ENCODE measurements around the gene PHLPP1.

DNA sequence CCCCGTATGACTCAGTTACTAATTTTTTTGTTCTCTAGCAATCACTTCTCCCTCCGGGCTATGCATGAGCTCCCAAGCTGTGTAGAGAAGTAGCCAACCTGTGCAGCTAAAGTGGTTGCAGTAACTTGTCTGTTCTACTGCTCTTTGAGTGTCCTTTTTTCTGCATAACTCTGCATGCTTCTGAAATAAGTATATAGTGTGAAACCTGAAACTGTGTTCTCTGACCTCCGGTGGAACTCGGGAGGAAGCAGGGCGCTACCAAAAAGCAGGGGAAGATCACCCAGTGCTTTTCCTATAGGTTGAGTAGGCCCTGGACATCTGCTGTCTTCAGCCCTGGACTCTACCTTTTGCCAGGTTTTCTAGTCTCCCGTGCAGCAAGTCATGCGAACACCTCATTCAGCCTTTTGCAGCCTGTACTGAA, 47.8 kb downstream of the PHLPP1 start:
- TF ChIP-seq STAG1 (CRISPR knock-in tag; IDR thresholded peaks at IDR 0.05) (no peak), PAX8 (CRISPR knock-in tag; IDR thresholded peaks at IDR 0.05; ENCODE audit: borderline replicate concordance) (no peak), FOXK2 (IDR thresholded peaks at IDR 0.05) (no peak), JUN (CRISPR knock-in tag; IDR thresholded peaks at IDR 0.05) (no peak), CHD2 (IDR thresholded peaks at IDR 0.05; ENCODE audit: low read depth, low read length) (no peak), ZNF563 (CRISPR knock-in tag; IDR thresholded peaks at IDR 0.05) (no peak), SRY (CRISPR knock-in tag; IDR thresholded peaks at IDR 0.05) (no peak), ZNF331 (CRISPR knock-in tag; IDR thresholded peaks at IDR 0.05) (no peak), WIZ (CRISPR knock-in tag; IDR thresholded peaks at IDR 0.05) (no peak), ZNF883 (CRISPR knock-in tag; IDR thresholded peaks at IDR 0.05; ENCODE audit: not compliant biosample characterization) (no peak), EZH2 (conservative IDR thresholded peaks at IDR 0.05; ENCODE audit: low read depth, low read length) (no peak)
- TF ChIP-seq, protein P1, sequence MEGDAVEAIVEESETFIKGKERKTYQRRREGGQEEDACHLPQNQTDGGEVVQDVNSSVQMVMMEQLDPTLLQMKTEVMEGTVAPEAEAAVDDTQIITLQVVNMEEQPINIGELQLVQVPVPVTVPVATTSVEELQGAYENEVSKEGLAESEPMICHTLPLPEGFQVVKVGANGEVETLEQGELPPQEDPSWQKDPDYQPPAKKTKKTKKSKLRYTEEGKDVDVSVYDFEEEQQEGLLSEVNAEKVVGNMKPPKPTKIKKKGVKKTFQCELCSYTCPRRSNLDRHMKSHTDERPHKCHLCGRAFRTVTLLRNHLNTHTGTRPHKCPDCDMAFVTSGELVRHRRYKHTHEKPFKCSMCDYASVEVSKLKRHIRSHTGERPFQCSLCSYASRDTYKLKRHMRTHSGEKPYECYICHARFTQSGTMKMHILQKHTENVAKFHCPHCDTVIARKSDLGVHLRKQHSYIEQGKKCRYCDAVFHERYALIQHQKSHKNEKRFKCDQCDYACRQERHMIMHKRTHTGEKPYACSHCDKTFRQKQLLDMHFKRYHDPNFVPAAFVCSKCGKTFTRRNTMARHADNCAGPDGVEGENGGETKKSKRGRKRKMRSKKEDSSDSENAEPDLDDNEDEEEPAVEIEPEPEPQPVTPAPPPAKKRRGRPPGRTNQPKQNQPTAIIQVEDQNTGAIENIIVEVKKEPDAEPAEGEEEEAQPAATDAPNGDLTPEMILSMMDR (CRISPR knock-in tag; IDR thresholded peaks at IDR 0.05): no peak
- TF ChIP-seq, protein P2, sequence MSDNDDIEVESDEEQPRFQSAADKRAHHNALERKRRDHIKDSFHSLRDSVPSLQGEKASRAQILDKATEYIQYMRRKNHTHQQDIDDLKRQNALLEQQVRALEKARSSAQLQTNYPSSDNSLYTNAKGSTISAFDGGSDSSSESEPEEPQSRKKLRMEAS (IDR thresholded peaks at IDR 0.05): no peak
